ENCODE results near the gene RNF43. TPM values are rescaled to one million over a fixed set of nuclear protein-coding genes. Genes with fewer than 3 reads are reported as not detected.

The RNF43 gene
- total RNA-seq, 1 donor from 2014 or later = not detected

DNA sequence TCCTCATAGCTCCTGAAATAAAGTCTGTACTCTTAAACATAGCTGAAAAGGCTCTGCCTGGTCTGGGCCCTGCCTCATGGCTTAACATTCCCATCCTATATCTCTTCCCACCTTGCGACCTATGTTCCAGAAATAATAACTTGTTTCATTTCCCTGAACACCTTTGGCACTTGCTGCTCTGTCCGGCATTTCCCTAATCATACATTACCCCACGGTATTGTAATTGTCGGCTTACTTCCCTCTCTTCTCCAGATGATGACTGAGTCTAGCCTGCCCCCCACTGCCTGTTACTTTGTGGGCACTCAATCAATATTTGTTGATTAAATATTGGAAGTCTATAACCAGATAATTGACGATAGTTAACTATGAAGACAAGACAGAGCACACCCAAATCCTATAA, 42.1 kb downstream of the RNF43 start:
- no peaks in the 10 kb centered on the region for H4K20me1 ChIP-seq (ENCODE audit: low read depth)
- peaks cover 12% of the 10 kb centered on the region for H3K4me1 Mint-ChIP-seq
- peaks cover 3% of the 10 kb centered on the region for H3K27me3 Mint-ChIP-seq (ENCODE audit: insufficient read depth, low read depth)
- no peak overlapping the region for H3K4me3 Mint-ChIP-seq
- H3K9me3 Mint-ChIP-seq = no peaks in the 10 kb centered on the region
- no peaks in the 10 kb centered on the region for H3K9me3 ChIP-seq (ENCODE audit: low read depth)
- TF ChIP-seq, protein P1, sequence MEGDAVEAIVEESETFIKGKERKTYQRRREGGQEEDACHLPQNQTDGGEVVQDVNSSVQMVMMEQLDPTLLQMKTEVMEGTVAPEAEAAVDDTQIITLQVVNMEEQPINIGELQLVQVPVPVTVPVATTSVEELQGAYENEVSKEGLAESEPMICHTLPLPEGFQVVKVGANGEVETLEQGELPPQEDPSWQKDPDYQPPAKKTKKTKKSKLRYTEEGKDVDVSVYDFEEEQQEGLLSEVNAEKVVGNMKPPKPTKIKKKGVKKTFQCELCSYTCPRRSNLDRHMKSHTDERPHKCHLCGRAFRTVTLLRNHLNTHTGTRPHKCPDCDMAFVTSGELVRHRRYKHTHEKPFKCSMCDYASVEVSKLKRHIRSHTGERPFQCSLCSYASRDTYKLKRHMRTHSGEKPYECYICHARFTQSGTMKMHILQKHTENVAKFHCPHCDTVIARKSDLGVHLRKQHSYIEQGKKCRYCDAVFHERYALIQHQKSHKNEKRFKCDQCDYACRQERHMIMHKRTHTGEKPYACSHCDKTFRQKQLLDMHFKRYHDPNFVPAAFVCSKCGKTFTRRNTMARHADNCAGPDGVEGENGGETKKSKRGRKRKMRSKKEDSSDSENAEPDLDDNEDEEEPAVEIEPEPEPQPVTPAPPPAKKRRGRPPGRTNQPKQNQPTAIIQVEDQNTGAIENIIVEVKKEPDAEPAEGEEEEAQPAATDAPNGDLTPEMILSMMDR (IDR thresholded peaks at IDR 0.05) = no peak
- TF ChIP-seq EZH2phosphoT487 (IDR thresholded peaks at IDR 0.05) = no peak
- no peak for TF ChIP-seq EZH2 (IDR thresholded peaks at IDR 0.05)
- H3K9ac ChIP-seq = no peak overlapping the region
- H3K27me3 ChIP-seq = no peaks in the 10 kb centered on the region
- H3K4me2 ChIP-seq = no peak overlapping the region
- no peaks in the 10 kb centered on the region for H3K36me3 ChIP-seq
- H3K4me3 ChIP-seq = no peak overlapping the region
- no peaks in the 10 kb centered on the region for H3K79me2 ChIP-seq (ENCODE audit: low read depth)
- H2AFZ ChIP-seq (replicated peaks) = no peak overlapping the region
- no peak overlapping the region for H3K27ac ChIP-seq
- no peaks in the 10 kb centered on the region for H3F3A ChIP-seq (ENCODE audit: low read depth)
- peaks cover 2% of the 10 kb centered on the region for H3K36me3 Mint-ChIP-seq
- H3K4me1 ChIP-seq = no peaks in the 10 kb centered on the region
- no peak overlapping the region for H3K27ac Mint-ChIP-seq
- DNase-seq (ENCODE audit: low spot score) = no peak

DNA sequence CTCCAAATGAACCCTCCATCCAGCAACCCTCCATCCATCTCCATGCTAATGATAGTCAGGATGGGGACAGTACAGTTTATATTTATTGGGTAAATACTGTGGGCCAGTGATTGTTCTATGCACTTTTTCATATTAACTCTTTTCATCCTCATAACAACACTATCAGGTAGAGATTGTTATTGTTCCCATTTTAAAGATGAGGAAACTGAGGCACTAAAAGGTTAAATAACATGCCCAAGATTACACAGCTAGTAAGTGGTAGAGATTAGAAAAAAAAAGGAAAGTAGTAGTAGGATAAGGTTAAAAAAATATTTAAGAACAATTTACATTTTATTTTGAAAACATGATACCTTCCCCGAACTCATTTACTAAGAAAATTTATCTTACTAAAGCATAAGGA, 43.4 kb downstream of the RNF43 start:
- Mint-ChIP-seq H3K4me1 (peaks cover 19% of the 10 kb centered on the region), H3K4me3 (no peak overlapping the region), H3K27ac (no peak overlapping the region), H3K27me3 (ENCODE audit: insufficient read depth, low read depth) (peaks cover 3% of the 10 kb centered on the region), H3K9me3 (no peaks in the 10 kb centered on the region), H3K36me3 (peaks cover 2% of the 10 kb centered on the region)
- Histone ChIP-seq H3K9ac (no peak overlapping the region), H2AFZ (replicated peaks) (no peak overlapping the region), H3K4me3 (no peak overlapping the region), H3K79me2 (ENCODE audit: low read depth) (no peaks in the 10 kb centered on the region), H4K20me1 (ENCODE audit: low read depth) (no peaks in the 10 kb centered on the region), H3K27ac (no peak overlapping the region), H3K4me1 (no peaks in the 10 kb centered on the region), H3K36me3 (no peaks in the 10 kb centered on the region), H3K27me3 (no peaks in the 10 kb centered on the region), H3K9me3 (ENCODE audit: low read depth) (no peaks in the 10 kb centered on the region), H3F3A (ENCODE audit: low read depth) (no peaks in the 10 kb centered on the region), H3K4me2 (no peak overlapping the region)
- no peak for DNase-seq (ENCODE audit: low spot score)
- TF ChIP-seq, protein P1 (IDR thresholded peaks at IDR 0.05) = no peak
- TF ChIP-seq EZH2 (IDR thresholded peaks at IDR 0.05) = no peak

DNA sequence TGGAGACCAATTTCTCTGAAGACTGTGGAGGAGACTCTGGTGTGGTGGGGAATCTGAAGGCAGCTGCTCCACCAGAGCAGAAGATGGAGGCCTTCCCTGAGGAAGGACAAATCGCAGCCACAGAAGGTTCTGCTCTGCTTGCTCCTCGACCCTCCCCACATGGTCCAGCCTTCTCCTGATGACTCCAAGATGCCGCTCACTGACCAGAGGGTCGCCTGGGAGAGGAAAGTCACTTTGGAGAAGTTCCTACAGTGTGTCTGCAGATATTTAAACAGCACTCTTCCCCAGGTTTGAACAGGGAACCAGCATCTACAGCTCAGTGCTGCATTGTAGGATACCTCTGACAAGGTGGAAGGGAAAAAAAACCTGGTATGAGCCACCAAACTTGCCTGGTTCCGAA, 44.3 kb downstream of the RNF43 start:
- H3K4me2 ChIP-seq = no peak overlapping the region
- no peaks in the 10 kb centered on the region for H3K79me2 ChIP-seq (ENCODE audit: low read depth)
- Mint-ChIP-seq H3K27me3 (ENCODE audit: insufficient read depth, low read depth) (peaks cover 3% of the 10 kb centered on the region), H3K36me3 (peaks cover 2% of the 10 kb centered on the region), H3K9me3 (no peaks in the 10 kb centered on the region), H3K27ac (no peak overlapping the region), H3K4me1 (peaks cover 19% of the 10 kb centered on the region), H3K4me3 (no peak overlapping the region)
- H3K36me3 ChIP-seq = no peaks in the 10 kb centered on the region
- no peaks in the 10 kb centered on the region for H3K9me3 ChIP-seq (ENCODE audit: low read depth)
- peak overlapping the region; percentile 63 for H2AFZ ChIP-seq (replicated peaks)
- H3K4me1 ChIP-seq = no peaks in the 10 kb centered on the region
- H3F3A ChIP-seq (ENCODE audit: low read depth) = no peaks in the 10 kb centered on the region
- no peak overlapping the region for H3K9ac ChIP-seq
- H4K20me1 ChIP-seq (ENCODE audit: low read depth) = no peaks in the 10 kb centered on the region
- TF ChIP-seq, protein P1 (IDR thresholded peaks at IDR 0.05) = no peak
- TF ChIP-seq EZH2 (IDR thresholded peaks at IDR 0.05) = no peak
- no peak for TF ChIP-seq EZH2phosphoT487 (IDR thresholded peaks at IDR 0.05)
- H3K4me3 ChIP-seq = no peak overlapping the region
- H3K27me3 ChIP-seq = no peaks in the 10 kb centered on the region
- no peak overlapping the region for H3K27ac ChIP-seq
- DNase-seq (ENCODE audit: low spot score) = no peak

Measured in neural progenitor cell (in vitro differentiated cells).